ENCODE measurements around the gene STOX2.
"Not testable (repeated sequence)": the region's sequence is repeated elsewhere in the genome, so short reads cannot be mapped to it uniquely, and the experiment has no call there.

DNA sequence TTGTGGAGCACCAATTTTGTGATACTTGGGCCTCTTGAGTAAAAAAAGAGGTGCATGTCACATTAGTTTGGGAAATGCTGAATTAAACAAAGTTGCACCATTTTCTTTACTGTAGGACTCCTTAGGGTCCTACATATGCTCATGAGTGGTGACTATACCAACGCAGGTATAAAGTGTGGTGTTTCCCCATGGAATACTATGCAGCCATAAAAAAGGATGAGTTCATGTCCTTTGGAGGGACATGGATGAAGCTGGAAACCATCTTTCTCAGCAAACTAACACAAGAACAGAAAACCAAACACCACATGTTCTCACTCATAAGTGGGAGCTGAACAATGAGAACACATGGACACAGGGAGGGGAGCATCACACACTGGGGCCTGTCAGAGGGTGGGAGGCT is 47.5 kb downstream of the STOX2 start:
- TF ChIP-seq FOXA1 (IDR thresholded peaks at IDR 0.05); FOXK2 (IDR thresholded peaks at IDR 0.05); TARDBP (IDR thresholded peaks at IDR 0.05); FOXM1 (IDR thresholded peaks at IDR 0.05; ENCODE audit: borderline replicate concordance); BHLHE40 (IDR thresholded peaks at IDR 0.05; ENCODE audit: borderline replicate concordance); NFRKB (IDR thresholded peaks at IDR 0.05); SP1 (IDR thresholded peaks at IDR 0.05); ELF4 (IDR thresholded peaks at IDR 0.05); SUZ12 (IDR thresholded peaks at IDR 0.05); ARNT (IDR thresholded peaks at IDR 0.05); ZNF384 (IDR thresholded peaks at IDR 0.05): not testable (repeated sequence)
- TF ChIP-seq, protein P1, sequence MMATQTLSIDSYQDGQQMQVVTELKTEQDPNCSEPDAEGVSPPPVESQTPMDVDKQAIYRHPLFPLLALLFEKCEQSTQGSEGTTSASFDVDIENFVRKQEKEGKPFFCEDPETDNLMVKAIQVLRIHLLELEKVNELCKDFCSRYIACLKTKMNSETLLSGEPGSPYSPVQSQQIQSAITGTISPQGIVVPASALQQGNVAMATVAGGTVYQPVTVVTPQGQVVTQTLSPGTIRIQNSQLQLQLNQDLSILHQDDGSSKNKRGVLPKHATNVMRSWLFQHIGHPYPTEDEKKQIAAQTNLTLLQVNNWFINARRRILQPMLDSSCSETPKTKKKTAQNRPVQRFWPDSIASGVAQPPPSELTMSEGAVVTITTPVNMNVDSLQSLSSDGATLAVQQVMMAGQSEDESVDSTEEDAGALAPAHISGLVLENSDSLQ (IDR thresholded peaks at IDR 0.05), result not testable (repeated sequence)

Measured in HEK293T (cell line).